Measurements from ENCODE around the gene RPL5. TPM values are rescaled to one million over a fixed set of nuclear protein-coding genes. Genes with fewer than 3 reads are reported as not detected.

Gene RPL5
- total RNA-seq, 1 experiment from 2014 or later: 1,480 TPM

DNA sequence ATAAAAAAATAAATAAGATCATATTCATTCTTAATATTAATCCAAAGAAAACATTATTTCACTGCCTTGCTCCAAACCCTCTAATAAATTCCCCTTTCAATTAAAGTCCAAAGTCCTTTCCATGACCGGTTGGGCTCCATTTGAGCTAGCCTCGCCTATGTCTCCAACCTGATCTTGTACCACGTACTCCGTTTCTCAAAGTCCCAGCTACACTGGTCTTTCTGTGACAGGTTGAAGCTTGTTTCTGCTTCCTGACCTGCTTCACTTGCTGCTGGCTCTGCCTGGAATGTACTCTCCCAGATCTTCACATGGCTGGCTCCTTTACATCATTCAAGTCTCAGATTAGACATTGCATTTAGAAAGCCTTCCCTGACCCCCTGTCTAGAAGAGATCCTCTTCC is 16.4 kb downstream of the RPL5 start:
- Histone ChIP-seq H3K4me3 (replicated peaks in 1 of 2; ENCODE audit: low read depth in 1 of 2, low read length in 2 of 2) (no peak overlapping the region), H3K27ac (ENCODE audit: low read depth, low read length) (no peak overlapping the region), H3K9ac (ENCODE audit: low read length) (no peak overlapping the region), H3K4me1 (ENCODE audit: control insufficient read depth in 1 of 2, insufficient read depth in 2 of 2, low read length in 2 of 2) (no peaks in the 10 kb centered on the region), H2AFZ (ENCODE audit: low read depth, low read length, poor library complexity, severe bottlenecking) (no peak overlapping the region), H3K27me3 (ENCODE audit: insufficient read depth, low read length) (no peaks in the 10 kb centered on the region), H3K36me3 (ENCODE audit: control insufficient read depth in 1 of 2, insufficient read depth in 2 of 2, low read length in 2 of 2) (0 out of 4 replicates have a peak, but pooled peaks cover 2 to 8% of the 10 kb centered on the region in 2 experiments), H3K9me3 (ENCODE audit: control insufficient read depth in 1 of 2, insufficient read depth in 1 of 2, low read depth in 1 of 2, low read length in 2 of 2) (no peaks in the 10 kb centered on the region), H3K79me2 (ENCODE audit: insufficient read depth, low read length) (no peaks in the 10 kb centered on the region), H4K20me1 (ENCODE audit: insufficient read depth) (0 out of 2 replicates have a peak, but pooled peaks cover 4% of the 10 kb centered on the region), H3K4me2 (ENCODE audit: low read length) (no peak overlapping the region), H3K9me2 (ENCODE audit: insufficient read depth) (no peaks in the 10 kb centered on the region)
- TF ChIP-seq ZNF274 (IDR thresholded peaks at IDR 0.05; ENCODE audit: low read depth, low read length): no peak
- no peak for TF ChIP-seq EZH2 (IDR thresholded peaks at IDR 0.05)
- DNase-seq (ENCODE audit: low read depth, low spot score): no peak
- ChIA-PET RAD21 (ENCODE audit: low non-redundant PET in 1 of 2, low total read pairs in 2 of 2, uncharacterized antibody in 2 of 2, unreplicated experiment in 2 of 2) (no interaction called here), POLR2A (no interaction called here), CTCF (no interaction called here)
- intact Hi-C loops (cut with micrococcal nuclease): no loop called here
- BruUV-seq (replicated peaks): no TSS peak
- ATAC-seq: no peak

DNA sequence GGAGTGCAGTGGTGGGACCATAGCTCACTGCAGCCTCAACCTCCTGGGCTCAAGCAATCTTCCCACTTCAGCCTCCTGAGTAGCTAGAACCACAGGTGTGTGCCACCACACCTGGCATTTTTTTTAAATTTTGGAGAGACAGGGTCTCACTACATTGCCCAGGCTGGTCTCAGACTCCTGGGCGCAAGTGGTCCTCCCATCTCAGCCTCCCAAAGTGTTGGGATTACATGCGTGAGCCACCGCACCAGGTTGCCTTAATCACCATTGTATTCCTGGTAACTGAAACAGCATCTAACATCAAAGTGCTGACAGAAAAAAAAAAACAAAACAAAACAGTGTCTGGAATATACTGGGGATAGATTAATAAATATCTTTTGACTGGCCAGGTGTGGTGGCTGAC is 18.2 kb downstream of the RPL5 start:
- no peaks in the 10 kb centered on the region for H4K20me1 ChIP-seq (ENCODE audit: insufficient read depth)
- H3K27me3 ChIP-seq (ENCODE audit: insufficient read depth, low read length): no peaks in the 10 kb centered on the region
- ChIA-PET CTCF (interaction anchor here (1.3 kb wide), 1 partner anchor 10 kb away, joined by 4 read pairs; no protein-coding TSS in a partner anchor), POLR2A (interaction anchor here (1.0 kb wide), 1 partner anchor 19 kb away, joined by 3 read pairs; no protein-coding TSS in a partner anchor), RAD21 (ENCODE audit: low non-redundant PET in 1 of 2, low total read pairs in 2 of 2, uncharacterized antibody in 2 of 2, unreplicated experiment in 2 of 2) (no interaction called here)
- intact Hi-C loops (cut with micrococcal nuclease): no loop called here
- no peak for TF ChIP-seq SP1 (IDR thresholded peaks at IDR 0.05; ENCODE audit: low read depth)
- TF ChIP-seq ELF1 (IDR thresholded peaks at IDR 0.05; ENCODE audit: borderline replicate concordance, low read depth): no peak
- TF ChIP-seq EZH2 (IDR thresholded peaks at IDR 0.05): no peak
- TF ChIP-seq JUND (IDR thresholded peaks at IDR 0.05): no peak
- TF ChIP-seq, protein P1, sequence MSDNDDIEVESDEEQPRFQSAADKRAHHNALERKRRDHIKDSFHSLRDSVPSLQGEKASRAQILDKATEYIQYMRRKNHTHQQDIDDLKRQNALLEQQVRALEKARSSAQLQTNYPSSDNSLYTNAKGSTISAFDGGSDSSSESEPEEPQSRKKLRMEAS (IDR thresholded peaks at IDR 0.05): no peak
- no peak for TF ChIP-seq ZFX (IDR thresholded peaks at IDR 0.05)
- no peak for TF ChIP-seq YY1 (IDR thresholded peaks at IDR 0.05; ENCODE audit: extremely low read depth, insufficient replicate concordance, low read depth, low read length)
- no peak for TF ChIP-seq TCF7L2 (IDR thresholded peaks at IDR 0.05; ENCODE audit: borderline replicate concordance, extremely low read depth, insufficient read depth, insufficient read length)
- no peak for TF ChIP-seq RAD21 (IDR thresholded peaks at IDR 0.05; ENCODE audit: low read depth)
- TF ChIP-seq EGR1 (IDR thresholded peaks at IDR 0.05; ENCODE audit: low read depth): no peak
- TF ChIP-seq, protein P2, sequence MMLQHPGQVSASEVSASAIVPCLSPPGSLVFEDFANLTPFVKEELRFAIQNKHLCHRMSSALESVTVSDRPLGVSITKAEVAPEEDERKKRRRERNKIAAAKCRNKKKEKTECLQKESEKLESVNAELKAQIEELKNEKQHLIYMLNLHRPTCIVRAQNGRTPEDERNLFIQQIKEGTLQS (IDR thresholded peaks at IDR 0.05): no peak
- TF ChIP-seq, protein P3, sequence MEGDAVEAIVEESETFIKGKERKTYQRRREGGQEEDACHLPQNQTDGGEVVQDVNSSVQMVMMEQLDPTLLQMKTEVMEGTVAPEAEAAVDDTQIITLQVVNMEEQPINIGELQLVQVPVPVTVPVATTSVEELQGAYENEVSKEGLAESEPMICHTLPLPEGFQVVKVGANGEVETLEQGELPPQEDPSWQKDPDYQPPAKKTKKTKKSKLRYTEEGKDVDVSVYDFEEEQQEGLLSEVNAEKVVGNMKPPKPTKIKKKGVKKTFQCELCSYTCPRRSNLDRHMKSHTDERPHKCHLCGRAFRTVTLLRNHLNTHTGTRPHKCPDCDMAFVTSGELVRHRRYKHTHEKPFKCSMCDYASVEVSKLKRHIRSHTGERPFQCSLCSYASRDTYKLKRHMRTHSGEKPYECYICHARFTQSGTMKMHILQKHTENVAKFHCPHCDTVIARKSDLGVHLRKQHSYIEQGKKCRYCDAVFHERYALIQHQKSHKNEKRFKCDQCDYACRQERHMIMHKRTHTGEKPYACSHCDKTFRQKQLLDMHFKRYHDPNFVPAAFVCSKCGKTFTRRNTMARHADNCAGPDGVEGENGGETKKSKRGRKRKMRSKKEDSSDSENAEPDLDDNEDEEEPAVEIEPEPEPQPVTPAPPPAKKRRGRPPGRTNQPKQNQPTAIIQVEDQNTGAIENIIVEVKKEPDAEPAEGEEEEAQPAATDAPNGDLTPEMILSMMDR (IDR thresholded peaks at IDR 0.05 in 2 of 3, conservative IDR thresholded peaks at IDR 0.05 in 1 of 3; ENCODE audit: borderline replicate concordance in 1 of 3, insufficient read depth in 1 of 3, low read depth in 2 of 3, low read length in 2 of 3): no peak
- TF ChIP-seq POLR2A (IDR thresholded peaks at IDR 0.05; ENCODE audit: borderline replicate concordance, extremely low read depth, insufficient read depth, insufficient read length): no peak
- no peak for TF ChIP-seq EZH2phosphoT487 (IDR thresholded peaks at IDR 0.05; ENCODE audit: borderline replicate concordance)
- TF ChIP-seq SRF (IDR thresholded peaks at IDR 0.05; ENCODE audit: low read depth): no peak
- TF ChIP-seq POLR2AphosphoS5 (IDR thresholded peaks at IDR 0.05; ENCODE audit: low read depth, low read length): no peak
- TF ChIP-seq SIN3A (IDR thresholded peaks at IDR 0.05; ENCODE audit: low read depth): no peak
- TF ChIP-seq CEBPB (IDR thresholded peaks at IDR 0.05; ENCODE audit: low read depth): no peak
- DNase-seq (ENCODE audit: low read depth, low spot score) (no peak), ATAC-seq (no peak)
- H3K4me1 ChIP-seq (ENCODE audit: control insufficient read depth in 1 of 2, insufficient read depth in 2 of 2, low read length in 2 of 2): no peaks in the 10 kb centered on the region
- H3K36me3 ChIP-seq (ENCODE audit: control insufficient read depth in 1 of 2, insufficient read depth in 2 of 2, low read length in 2 of 2): no peaks in the 10 kb centered on the region
- no peak overlapping the region for H3K27ac ChIP-seq (ENCODE audit: low read depth, low read length)
- H3K9ac ChIP-seq (ENCODE audit: low read length): no peak overlapping the region
- H3K79me2 ChIP-seq (ENCODE audit: insufficient read depth, low read length): no peaks in the 10 kb centered on the region
- no TSS peak for BruUV-seq (replicated peaks)
- no peak overlapping the region for H3K4me3 ChIP-seq (replicated peaks in 1 of 2; ENCODE audit: low read depth in 1 of 2, low read length in 2 of 2)
- no peak overlapping the region for H2AFZ ChIP-seq (ENCODE audit: low read depth, low read length, poor library complexity, severe bottlenecking)
- H3K4me2 ChIP-seq (ENCODE audit: low read length): no peak overlapping the region
- no peaks in the 10 kb centered on the region for H3K9me2 ChIP-seq (ENCODE audit: insufficient read depth)
- H3K9me3 ChIP-seq (ENCODE audit: control insufficient read depth in 1 of 2, insufficient read depth in 1 of 2, low read depth in 1 of 2, low read length in 2 of 2): no peaks in the 10 kb centered on the region

All from HCT116 (cell line).